Ascending aorta (tissue), 2 donors: ENCODE measurements around the gene CNPPD1. TPM values are rescaled to one million over a fixed set of nuclear protein-coding genes. Genes with fewer than 3 reads are reported as not detected.

Experiments
- DNase-seq, 2 donors: peaks; one replicate each; pipeline ENCODE4 v3.0.0-alpha.2; 2019; ENCODE audit warnings: low spot score in 2 of 2
- H3K27ac ChIP-seq, 2 donors: fragments of 200-600 bp; sonication (generic); one replicate each; pipeline ENCODE4 v1.5.1; 2016 to 2017; ENCODE audit warnings: mild to moderate bottlenecking in 1 of 2
- H3K27me3 ChIP-seq: fragments of 200-600 bp; sonication (generic); one replicate; pipeline ENCODE4 v1.5.1; 2017
- H3K36me3 ChIP-seq, 2 donors: fragments of 200-600 bp; sonication (generic); one replicate each; pipeline ENCODE4 v1.5.1; 2016
- H3K4me1 ChIP-seq, 2 donors: fragments of 200-600 bp; sonication (generic); one replicate each; pipeline ENCODE4 v1.5.1; 2016 to 2017; ENCODE audit warnings: mild to moderate bottlenecking in 1 of 2
- H3K4me3 ChIP-seq, 2 donors: fragments of 200-600 bp; sonication (generic); one replicate each; pipeline ENCODE4 v1.5.1; 2016 to 2017; ENCODE audit warnings: mild to moderate bottlenecking in 1 of 2
- H3K9me3 ChIP-seq, 2 donors: fragments of 200-600 bp; sonication (generic); one replicate each; pipeline ENCODE4 v1.5.1; 2016
- CTCF ChIP-seq, 3 experiments: fragments of 200-600 bp in 2 of 3; fragments of 450-650 bp in 1 of 3; sonication (generic) in 2 of 3; IDR thresholded peaks; one replicate each; pipeline ENCODE4 v1.5.1; 2016 to 2019; ENCODE audit warnings: antibody characterized with exemption in 3 of 3, mild to moderate bottlenecking in 1 of 3, moderate library complexity in 1 of 3
- intact Hi-C: fragments of 100-400 bp; cut with DNase I; formaldehyde crosslinking; loops from one replicate; pipeline ENCODE4 v1.15.1; 2023
- total RNA-seq: library from RNA; depleted of rRNA; stranded (reverse); fragments of >200 nt; gene quantifications from one replicate; pipeline ENCODE4 v1.1.0, GENCODE V29; 2016

The CNPPD1 gene
- total RNA-seq, 1 donor from 2014 or later: 49.4 TPM

- Histone ChIP-seq H3K36me3 (no peaks in the 10 kb centered on the region), H3K9me3 (no peaks in the 10 kb centered on the region), H3K4me3 (no peak overlapping the region), H3K4me1 (no peaks in the 10 kb centered on the region), H3K27ac (no peak overlapping the region), H3K27me3 (no peaks in the 10 kb centered on the region)
- intact Hi-C loops: no loop called here
- no peak for TF ChIP-seq CTCF (IDR thresholded peaks at IDR 0.05)
- DNase-seq: peak in 1 of 2 donors; percentile 41
Observed at GRCh38 chr2:219199470-219200211, 22.9 kb upstream of the CNPPD1 start.

DNA sequence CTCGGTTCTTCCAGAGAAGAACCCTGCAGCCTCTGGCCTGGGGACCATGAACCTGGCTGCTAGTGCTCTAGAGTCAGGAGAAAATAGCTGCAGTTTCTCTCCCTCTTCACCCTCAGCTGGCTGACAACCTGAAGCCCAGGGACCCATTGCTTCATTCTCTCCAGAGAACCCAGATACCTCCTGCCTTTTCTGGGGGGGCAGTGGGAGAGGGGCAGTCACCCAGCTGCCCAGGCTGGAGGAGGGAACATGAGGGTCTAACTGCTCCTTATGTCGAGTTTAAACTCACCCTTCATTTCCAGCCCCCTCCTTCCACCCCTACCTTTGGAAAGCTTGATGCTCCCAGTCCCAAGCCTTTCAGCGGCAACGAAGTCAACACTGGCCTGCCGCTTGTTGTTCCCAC, 22.2 kb upstream of the CNPPD1 start:
- Histone ChIP-seq H3K9me3 (no peaks in the 10 kb centered on the region), H3K27me3 (no peaks in the 10 kb centered on the region), H3K4me3 (no peak overlapping the region), H3K36me3 (no peaks in the 10 kb centered on the region), H3K27ac (no peak overlapping the region), H3K4me1 (no peaks in the 10 kb centered on the region)
- TF ChIP-seq CTCF (IDR thresholded peaks at IDR 0.05): no peak
- peak in 1 of 2 donors; percentile 39 for DNase-seq
- intact Hi-C loops: no loop called here

DNA sequence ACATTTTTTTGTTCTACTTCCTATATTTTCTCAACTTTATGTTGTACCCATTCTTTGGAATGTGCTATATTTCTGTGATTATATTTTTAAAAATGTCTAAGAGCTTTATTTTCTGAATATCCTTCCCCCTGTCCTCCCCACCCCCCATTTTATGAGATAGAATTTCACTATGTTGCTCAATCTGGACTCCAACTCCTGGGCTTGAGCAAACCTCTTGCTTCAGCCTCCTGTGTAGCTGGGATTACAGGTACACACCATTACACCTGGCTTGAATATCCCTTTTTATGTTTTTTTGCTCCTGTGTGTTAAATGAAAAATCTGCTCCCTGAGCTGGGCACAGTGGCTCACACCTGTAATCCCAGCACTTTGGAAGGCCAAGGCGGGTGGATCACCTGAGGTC, 20.7 kb upstream of the CNPPD1 start:
- no peak for DNase-seq
- Histone ChIP-seq H3K27ac (no peak overlapping the region), H3K4me3 (no peak overlapping the region), H3K9me3 (no peaks in the 10 kb centered on the region), H3K27me3 (no peaks in the 10 kb centered on the region), H3K4me1 (no peaks in the 10 kb centered on the region), H3K36me3 (no peaks in the 10 kb centered on the region)
- intact Hi-C loops: no loop called here
- no peak for TF ChIP-seq CTCF (IDR thresholded peaks at IDR 0.05)

GRCh38 chr2:219186754-219187456, 10.2 kb upstream of the CNPPD1 start:
- Histone ChIP-seq H3K27me3 (no peaks in the 10 kb centered on the region), H3K4me3 (no peak overlapping the region), H3K36me3 (peaks cover 16 to 23% of the 10 kb centered on the region in 2 donors), H3K9me3 (no peaks in the 10 kb centered on the region), H3K27ac (no peak overlapping the region), H3K4me1 (no peaks in the 10 kb centered on the region)
- TF ChIP-seq CTCF (IDR thresholded peaks at IDR 0.05): no peak
- intact Hi-C loops: no loop called here
- DNase-seq: peak in 1 of 2 donors; percentile 27

GRCh38 chr2:219184121-219184520, 7.4 kb upstream of the CNPPD1 start:
- H3K4me1 ChIP-seq: peaks cover 0 to 6% of the 10 kb centered on the region in 2 donors
- intact Hi-C loops: no loop called here
- H3K9me3 ChIP-seq: no peaks in the 10 kb centered on the region
- H3K4me3 ChIP-seq: no peak overlapping the region
- H3K36me3 ChIP-seq: peaks cover 40 to 47% of the 10 kb centered on the region in 2 donors
- H3K27ac ChIP-seq: no peak overlapping the region
- H3K27me3 ChIP-seq: no peaks in the 10 kb centered on the region
- peak in 1 of 2 donors; percentile 18 for DNase-seq
- TF ChIP-seq CTCF (IDR thresholded peaks at IDR 0.05): no peak
